Placental pericyte (primary cell): ENCODE results near the gene JADE3. TPM values are rescaled to one million over a fixed set of nuclear protein-coding genes. Genes with fewer than 3 reads are reported as not detected.

ENCODE experiments used
- small RNA-seq: library from RNA; depleted of rRNA; stranded (forward); fragments of <200 nt; gene quantifications from one replicate; pipeline ENCODE3, GENCODE V24; 2012; ENCODE audit warnings: low replicate concordance
- total RNA-seq: library from RNA; depleted of rRNA; stranded (reverse); fragments of >200 nt; gene quantifications from 2 replicates; pipeline ENCODE4 v1.2.3, GENCODE V29; 2012

JADE3 gene
- 2.6 and 5.5 TPM in 2 replicates for total RNA-seq

DNA sequence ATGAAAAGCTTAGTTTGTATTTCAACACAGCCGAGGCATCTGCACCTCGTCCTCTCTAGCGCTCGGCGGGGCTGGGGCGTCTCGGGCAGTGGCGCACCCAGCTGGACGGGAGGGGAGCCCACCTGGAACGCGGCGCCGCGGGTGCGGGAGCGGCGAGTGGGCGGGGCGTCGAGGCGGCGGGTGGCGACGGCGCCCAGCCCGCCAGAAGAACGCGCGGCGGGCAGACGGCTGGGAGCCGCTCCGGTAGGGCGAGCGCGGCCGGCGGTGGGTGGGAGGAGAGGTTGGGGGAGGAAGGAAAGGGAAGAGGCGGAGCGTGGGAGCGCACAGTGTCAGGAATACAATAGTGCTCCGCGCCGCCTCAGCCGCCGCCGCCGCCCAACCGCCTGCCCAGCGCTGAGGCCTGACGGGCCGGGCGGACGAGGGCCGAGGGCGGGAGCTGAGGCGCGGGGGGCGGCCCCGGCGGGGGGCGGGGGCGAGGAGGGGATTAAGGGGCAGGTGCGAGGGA, at the start of gene JADE3:
TSS of gene JADE3 (plus strand) at position 324 of the 505 bp plus-strand sequence. CDS start 72,474 bp downstream, outside the sequence.

GRCh38 chrX:47078129-47079043, 166.2 kb downstream of the JADE3 start, which contains the start of gene RGN:
Gene RGN (plus strand): TSS chrX:47078443. CDS start chrX:47081145, 2,702 bp downstream.

Small RNA genes within 50 kb of the gene (small RNA-seq; reads per million reads assigned to genes)
- 0.10 reads per million for gene RNU6-1189P

Other genes starting within 250 kb of the JADE3 start
- 16.2 and 68.1 TPM in 2 replicates for gene SLC9A7, start 153.3 kb upstream of the JADE3 start, total RNA-seq
- gene RP2, start 75.4 kb upstream of the JADE3 start, total RNA-seq: 16.2 and 34.5 TPM in 2 replicates
- 1.1 TPM in 1 of 2 replicates, not detected in the other for gene RGN, start 166.0 kb downstream of the JADE3 start, total RNA-seq
- gene NDUFB11, start 232.3 kb downstream of the JADE3 start, total RNA-seq: 42.8 and 78.1 TPM in 2 replicates
- gene RBM10, start 232.8 kb downstream of the JADE3 start, total RNA-seq: 44.0 and 69.6 TPM in 2 replicates